Measurements from ENCODE around the gene ALPI.

Gene ALPI

DNA sequence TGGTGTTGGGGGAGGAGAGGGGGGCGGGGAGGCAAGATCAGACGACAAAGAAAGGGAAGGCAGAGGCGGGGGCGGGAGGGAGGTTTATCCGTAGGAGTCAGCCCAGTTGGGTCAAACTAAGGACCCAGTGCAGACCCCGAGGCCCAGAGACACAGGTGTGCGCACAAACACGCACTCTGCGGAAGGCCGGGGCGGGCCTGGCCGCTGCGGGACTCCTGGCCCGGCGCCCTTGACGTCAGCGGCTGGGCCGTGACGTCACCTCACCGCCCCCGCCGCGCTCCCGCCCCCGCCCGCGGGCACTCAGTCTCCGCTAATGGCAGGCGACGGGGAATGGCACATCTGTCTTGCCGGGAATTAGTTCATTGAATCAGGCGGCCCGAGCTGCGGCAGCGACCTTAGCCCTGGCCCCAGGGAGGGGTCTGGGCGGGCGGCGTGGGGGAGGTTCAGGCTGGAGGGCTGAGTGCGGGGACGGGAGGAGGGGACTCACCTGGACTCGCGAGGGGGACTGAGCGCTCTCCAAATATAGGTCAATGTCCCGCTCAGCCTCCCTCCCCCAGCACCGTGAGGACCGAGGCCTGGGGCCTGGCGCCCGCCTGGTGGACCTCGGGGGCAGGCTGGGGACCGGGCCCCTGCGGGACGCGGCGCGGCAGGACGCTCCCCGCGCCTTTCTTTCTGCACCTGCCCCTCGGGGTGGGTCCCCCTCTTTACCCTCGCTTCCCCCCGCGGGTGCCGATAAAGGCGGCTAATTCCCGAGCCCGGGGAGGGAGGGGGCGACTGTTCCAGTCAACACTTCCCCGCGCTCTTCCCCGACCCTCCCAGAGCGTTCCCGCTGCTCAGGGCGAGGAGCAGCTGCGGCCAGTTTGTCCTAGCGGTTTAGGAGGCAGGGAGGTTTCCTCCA is 47.2 kb downstream of the ALPI start:
- no peak for DNase-seq

DNA sequence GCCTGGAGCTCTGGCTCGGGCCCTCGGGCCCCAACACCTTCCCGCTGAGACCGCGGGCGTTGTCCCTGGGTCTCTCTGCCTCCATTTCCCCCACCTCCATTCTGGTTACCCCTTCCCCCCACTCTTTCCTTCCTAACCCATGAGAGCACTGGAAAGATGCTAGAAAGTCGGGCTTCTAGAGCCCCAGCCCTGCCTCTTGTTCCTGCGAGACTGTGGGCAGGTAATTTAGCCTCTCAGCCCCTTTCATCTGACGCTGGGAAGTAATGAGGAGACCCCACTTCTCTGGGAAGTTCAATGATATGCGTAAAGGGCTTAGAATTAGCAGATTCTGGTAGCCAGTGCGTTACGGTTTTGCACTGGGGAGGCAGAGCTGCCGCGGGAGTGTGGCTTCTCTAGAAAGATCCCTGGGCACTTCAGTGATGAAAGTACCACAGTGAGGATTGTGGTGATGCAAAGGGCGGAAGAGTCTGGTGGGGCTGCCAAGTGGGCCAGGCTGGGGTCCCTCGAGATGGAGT is 47.9 kb downstream of the ALPI start:
- DNase-seq = no peak

DNA sequence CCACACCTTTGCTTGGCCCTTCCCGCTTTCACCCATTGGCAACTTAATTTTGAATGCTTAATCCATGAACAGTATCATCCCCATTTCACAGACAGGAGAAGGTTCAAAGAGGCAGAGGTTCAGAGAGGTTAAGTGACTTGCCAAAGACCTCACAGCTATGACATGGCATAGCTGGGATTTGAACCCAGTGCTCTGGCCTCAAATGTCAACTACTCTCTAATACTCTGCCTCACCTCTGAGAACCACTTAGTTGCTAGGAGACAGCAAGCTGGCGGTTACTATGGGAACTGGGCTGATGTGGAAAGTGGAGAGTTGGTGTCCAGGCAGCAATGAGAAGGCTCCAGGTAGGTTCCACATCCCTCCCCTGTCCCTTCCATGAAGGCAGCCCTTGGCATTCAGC is 48.5 kb downstream of the ALPI start:
- no peak for DNase-seq

DNA sequence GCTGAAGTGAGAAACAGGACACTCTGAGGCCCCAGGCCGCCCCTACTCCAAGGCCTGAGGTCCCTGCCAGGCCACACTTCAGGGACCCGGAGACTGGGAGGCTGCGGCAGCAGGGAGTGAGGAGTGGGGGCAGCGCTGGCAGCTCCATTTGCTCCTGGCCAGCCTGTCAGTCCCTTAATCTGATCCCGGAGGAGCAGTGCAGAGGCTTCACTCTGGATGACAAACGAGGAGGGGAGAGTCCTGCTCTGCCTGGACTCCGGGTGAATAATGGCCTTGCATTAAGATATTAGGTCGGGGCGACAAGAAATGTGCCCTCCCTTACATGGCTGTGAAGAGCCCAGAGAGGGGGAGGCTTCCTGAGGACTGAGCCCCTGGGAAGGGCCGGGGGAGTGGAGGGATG is 49.9 kb downstream of the ALPI start:
- DNase-seq = no peak

DNA sequence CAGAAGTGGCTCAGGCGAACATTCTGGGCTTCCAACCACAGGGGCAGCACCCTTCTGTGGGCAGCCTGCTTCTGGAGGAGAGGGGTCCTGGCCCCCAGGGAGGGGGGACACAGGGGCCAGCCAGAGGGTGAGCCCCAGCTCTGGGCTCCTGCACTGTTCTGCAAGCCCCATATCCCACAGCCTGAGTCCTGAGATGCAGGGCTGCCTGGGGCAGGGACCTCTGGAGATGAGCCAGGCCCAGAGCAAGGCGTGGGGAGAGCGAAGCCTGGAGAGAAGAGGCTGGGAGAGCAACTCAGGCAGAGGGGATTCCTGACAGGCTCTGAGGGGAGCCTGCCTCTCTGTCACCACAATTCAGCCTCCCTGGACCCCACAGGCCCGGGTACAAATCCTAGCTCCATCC is 50.8 kb downstream of the ALPI start:
- DNase-seq = no peak

DNA sequence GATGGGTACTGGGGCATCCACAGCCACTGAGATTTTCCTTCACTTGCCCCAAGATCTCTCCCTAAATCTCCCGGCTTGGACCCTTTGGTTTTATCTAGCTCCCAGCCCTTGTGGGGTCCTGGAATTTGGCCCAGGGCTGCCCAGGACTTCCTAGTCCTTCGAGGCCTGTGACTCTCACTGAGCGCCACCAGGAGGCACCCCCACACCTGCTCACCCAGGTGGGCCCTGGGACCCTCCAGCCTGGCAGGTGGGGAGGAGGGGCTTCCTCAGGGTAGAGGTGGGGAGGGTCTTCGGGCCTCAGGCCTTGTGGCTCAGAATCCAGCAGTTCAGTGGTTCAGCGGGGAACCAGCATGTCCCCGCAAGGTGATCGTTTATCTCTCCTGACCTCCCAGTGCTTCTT is 52.3 kb downstream of the ALPI start:
- no peak for DNase-seq

Measured in NK-92 treated with Interleukin-12 subunit alpha and Interleukin-12 subunit beta, amount 100 ng/mL, for 24 hours (cell line).